Liver (tissue), 9 donors: ENCODE results near the gene ATP2B2. TPM values are rescaled to one million over a fixed set of nuclear protein-coding genes. Genes with fewer than 3 reads are reported as not detected.

Experiments used
- DNase-seq: peaks from one replicate; pipeline ENCODE4 v3.0.0-alpha.2; 2017; ENCODE audit warnings: low spot score
- H3K27ac ChIP-seq, 2 donors: one replicate each; pipeline ENCODE4 v1.7.0; 2013; ENCODE audit warnings: inconsistent platforms in 2 of 2, low read length in 2 of 2, control low read depth in 1 of 2, low read depth in 1 of 2, mild to moderate bottlenecking in 1 of 2
- H3K27me3 ChIP-seq, 4 donors: one replicate each; pipeline versions ENCODE4 v1.6.1 to v1.7.0; 2013; ENCODE audit warnings: low read length in 3 of 4, inconsistent platforms in 1 of 4, mild to moderate bottlenecking in 1 of 4, moderate library complexity in 1 of 4; ENCODE audit not compliant: control insufficient read depth in 4 of 4, insufficient read depth in 4 of 4
- H3K36me3 ChIP-seq, 4 donors: one replicate each; pipeline versions ENCODE4 v1.6.1 to v1.7.0; 2013; ENCODE audit warnings: low read length in 3 of 4, mild to moderate bottlenecking in 3 of 4, low read depth in 1 of 4, moderate library complexity in 1 of 4; ENCODE audit not compliant: control insufficient read depth in 4 of 4, insufficient read depth in 3 of 4
- H3K4me1 ChIP-seq, 4 donors: one replicate each; pipeline versions ENCODE4 v1.6.1 to v1.7.0; 2013; ENCODE audit warnings: low read length in 3 of 4, mild to moderate bottlenecking in 3 of 4, moderate library complexity in 1 of 4; ENCODE audit not compliant: control insufficient read depth in 4 of 4, insufficient read depth in 4 of 4
- H3K4me3 ChIP-seq, 3 donors: one replicate each; pipeline versions ENCODE4 v1.6.1 to v1.7.0; 2013; ENCODE audit warnings: low read length in 3 of 3, control low read depth in 1 of 3, low read depth in 1 of 3, mild to moderate bottlenecking in 1 of 3
- H3K9ac ChIP-seq, 2 donors: one replicate each; pipeline ENCODE4 v1.7.0; 2013; ENCODE audit warnings: low read length in 2 of 2, mild to moderate bottlenecking in 2 of 2, moderate library complexity in 2 of 2, control low read depth in 1 of 2, low read depth in 1 of 2
- H3K9me3 ChIP-seq, 4 donors: one replicate each; pipeline versions ENCODE4 v1.6.1 to v1.7.0; 2013; ENCODE audit warnings: low read length in 3 of 4; ENCODE audit not compliant: control insufficient read depth in 4 of 4
- ATF3 ChIP-seq: IDR thresholded peaks from 2 replicates; pipeline ENCODE4 v1.6.1; 2016; ENCODE audit warnings: antibody characterized with exemption
- CTCF ChIP-seq: fragments of 150-350 bp; IDR thresholded peaks from 2 replicates; pipeline ENCODE4 v1.5.1; 2017; ENCODE audit warnings: improper control_type of control experiment, low read depth, low read length; ENCODE audit not compliant: missing input control
- EGR1 ChIP-seq, 2 donors: IDR thresholded peaks; 2 replicates each; pipeline ENCODE4 v1.6.1; 2016 to 2018; ENCODE audit warnings: antibody characterized with exemption in 2 of 2, low read depth in 2 of 2
- FOXA1 ChIP-seq: IDR thresholded peaks from 2 replicates; pipeline ENCODE4 v1.6.1; 2016; ENCODE audit warnings: antibody characterized with exemption
- FOXA2 ChIP-seq: IDR thresholded peaks from 2 replicates; pipeline ENCODE4 v1.6.1; 2016; ENCODE audit warnings: antibody characterized with exemption
- GABPA ChIP-seq, 2 donors: IDR thresholded peaks in 1 of 2; conservative IDR thresholded peaks in 1 of 2; 2 replicates each; pipeline ENCODE4 v1.6.1; 2016; ENCODE audit warnings: antibody characterized with exemption in 2 of 2, mild to moderate bottlenecking in 1 of 2, moderate library complexity in 1 of 2
- HNF4A ChIP-seq, 2 donors: conservative IDR thresholded peaks; 2 replicates each; pipeline ENCODE4 v1.6.1; 2016; ENCODE audit warnings: antibody characterized with exemption in 2 of 2, mild to moderate bottlenecking in 2 of 2
- HNF4G ChIP-seq: IDR thresholded peaks from 2 replicates; pipeline ENCODE4 v1.6.1; 2016; ENCODE audit warnings: antibody characterized with exemption
- JUND ChIP-seq, 2 donors: IDR thresholded peaks; 2 replicates each; pipeline ENCODE4 v1.6.1; 2016; ENCODE audit warnings: antibody characterized with exemption in 2 of 2
- MAX ChIP-seq: IDR thresholded peaks from 2 replicates; pipeline ENCODE4 v1.6.1; 2016; ENCODE audit warnings: antibody characterized with exemption
- NR2F2 ChIP-seq: IDR thresholded peaks from 2 replicates; pipeline ENCODE4 v1.6.1; 2016; ENCODE audit warnings: antibody characterized with exemption
- RAD21 ChIP-seq, 2 donors: IDR thresholded peaks; 2 replicates each; pipeline ENCODE4 v1.6.1; 2016; ENCODE audit warnings: antibody characterized with exemption in 2 of 2, mild to moderate bottlenecking in 2 of 2
- REST ChIP-seq: IDR thresholded peaks from 2 replicates; pipeline ENCODE4 v1.6.1; 2016; ENCODE audit warnings: antibody characterized with exemption, mild to moderate bottlenecking
- RXRA ChIP-seq, 2 donors: IDR thresholded peaks; 2 replicates each; pipeline ENCODE4 v1.6.1; 2017 to 2018; ENCODE audit warnings: antibody characterized with exemption in 2 of 2, mild to moderate bottlenecking in 1 of 2
- SP1 ChIP-seq: IDR thresholded peaks from 2 replicates; pipeline ENCODE4 v1.6.1; 2018; ENCODE audit warnings: antibody characterized with exemption, mild to moderate bottlenecking
- TAF1 ChIP-seq: conservative IDR thresholded peaks from 2 replicates; pipeline ENCODE4 v1.6.1; 2016; ENCODE audit warnings: antibody characterized with exemption, mild to moderate bottlenecking
- YY1 ChIP-seq: IDR thresholded peaks from 2 replicates; pipeline ENCODE4 v1.6.1; 2016; ENCODE audit warnings: antibody characterized with exemption, mild to moderate bottlenecking
- ZBTB33 ChIP-seq: IDR thresholded peaks from 2 replicates; pipeline ENCODE4 v1.6.1; 2016; ENCODE audit warnings: antibody characterized with exemption
- WGBS: extraction: QIAGEN DNeasy Blood & Tissue Kit; methylation state at CpG from one replicate; pipeline ENCODE4 v1.1.7; 2013; 5-methylcytosine and 5-hydroxymethylcytosine counted together
- polyA plus RNA-seq, 2 donors: library from polyadenylated mRNA; stranded (reverse) in 1 of 2; unstranded in 1 of 2; fragments of 200-250 nt in 1 of 2; fragments of >200 nt in 1 of 2; fragmentation: Nextera tagmentation in 1 of 2; extraction: Ambion mirVana in 1 of 2; gene quantifications; one replicate each; pipeline versions ENCODE4 v1.2.1 to v1.2.3, GENCODE V29; 2013 to 2015
- total RNA-seq, 2 donors: library from RNA; depleted of rRNA; stranded (reverse); fragments of >200 nt; gene quantifications; one replicate each; pipeline ENCODE4 v1.2.3, GENCODE V29; 2014
- donor health status: healthy.
- donor health status: healthy.
- donor health status: healthy.
- donor health status: healthy.
- donor health status: healthy.

The ATP2B2 gene
- total and polyA plus RNA-seq, 4 donors = 10.4 to 27.8 (median 20.7) TPM

- no peak for DNase-seq
These were observed 114.6 kb downstream of the ATP2B2 start for GRCh38 chr3:10390641-10391373.

More at GRCh38 chr3:10390641-10391373, 114.6 kb downstream of the ATP2B2 start:
- TF ChIP-seq YY1 (no peak), GABPA (IDR thresholded peaks at IDR 0.05 in 1 of 2, conservative IDR thresholded peaks at IDR 0.05 in 1 of 2) (no peak), HNF4G (no peak), JUND (IDR thresholded peaks at IDR 0.05) (no peak), RXRA (IDR thresholded peaks at IDR 0.05) (no peak), FOXA1 (no peak), REST (no peak), ATF3 (no peak), EGR1 (IDR thresholded peaks at IDR 0.05; ENCODE audit: low read depth in 2 of 2) (no peak), MAX (no peak), TAF1 (no peak), ZBTB33 (no peak), HNF4A (conservative IDR thresholded peaks at IDR 0.05) (no peak), SP1 (no peak), RAD21 (IDR thresholded peaks at IDR 0.05) (no peak), CTCF (no peak), FOXA2 (no peak), NR2F2 (no peak)
- no peaks in the 10 kb centered on the region for H3K9me3 ChIP-seq
- H3K36me3 ChIP-seq = peaks cover 0 to 51% (median 39%) of the 10 kb centered on the region in 4 donors
- H3K4me1 ChIP-seq = no peaks in the 10 kb centered on the region
- no peak overlapping the region for H3K9ac ChIP-seq
- 90% methylated on average over 7 of the region's 7 CpGs for WGBS
- H3K27ac ChIP-seq = no peak overlapping the region
- H3K27me3 ChIP-seq = no peaks in the 10 kb centered on the region
- H3K4me3 ChIP-seq = no peak overlapping the region
